Spleen (tissue), 7 donors: ENCODE results near the gene KDM2A.

Experiments used
- POLR2AphosphoS5 ChIP-seq, 3 donors: sonication (generic); formaldehyde crosslinking; IDR thresholded peaks; one replicate each; pipeline ENCODE4 v1.5.1; 2017; ENCODE audit warnings: antibody characterized with exemption in 3 of 3
- TF ChIP-seq, protein P1 (sequence below), 11 experiments: fragments of 200-600 bp in 7 of 11; fragments of 450-650 bp in 4 of 11; sonication (generic) in 4 of 11; IDR thresholded peaks in 8 of 11; conservative IDR thresholded peaks in 3 of 11; 1 replicate in 7 of 11; 2 replicates in 4 of 11; pipeline versions ENCODE4 v1.4.0 to v1.8.0; 2016 to 2021; ENCODE audit warnings: antibody characterized with exemption in 11 of 11, inconsistent platforms in 4 of 11, mild to moderate bottlenecking in 1 of 11
- donor health status: DM: no; HTN: no; CAD: no; lungs with moderate emphysema.
- donor health status: DM: no; HTN: no; CAD: no.
- donor health status: DM: no; HTN: no; CAD: no.

DNA sequence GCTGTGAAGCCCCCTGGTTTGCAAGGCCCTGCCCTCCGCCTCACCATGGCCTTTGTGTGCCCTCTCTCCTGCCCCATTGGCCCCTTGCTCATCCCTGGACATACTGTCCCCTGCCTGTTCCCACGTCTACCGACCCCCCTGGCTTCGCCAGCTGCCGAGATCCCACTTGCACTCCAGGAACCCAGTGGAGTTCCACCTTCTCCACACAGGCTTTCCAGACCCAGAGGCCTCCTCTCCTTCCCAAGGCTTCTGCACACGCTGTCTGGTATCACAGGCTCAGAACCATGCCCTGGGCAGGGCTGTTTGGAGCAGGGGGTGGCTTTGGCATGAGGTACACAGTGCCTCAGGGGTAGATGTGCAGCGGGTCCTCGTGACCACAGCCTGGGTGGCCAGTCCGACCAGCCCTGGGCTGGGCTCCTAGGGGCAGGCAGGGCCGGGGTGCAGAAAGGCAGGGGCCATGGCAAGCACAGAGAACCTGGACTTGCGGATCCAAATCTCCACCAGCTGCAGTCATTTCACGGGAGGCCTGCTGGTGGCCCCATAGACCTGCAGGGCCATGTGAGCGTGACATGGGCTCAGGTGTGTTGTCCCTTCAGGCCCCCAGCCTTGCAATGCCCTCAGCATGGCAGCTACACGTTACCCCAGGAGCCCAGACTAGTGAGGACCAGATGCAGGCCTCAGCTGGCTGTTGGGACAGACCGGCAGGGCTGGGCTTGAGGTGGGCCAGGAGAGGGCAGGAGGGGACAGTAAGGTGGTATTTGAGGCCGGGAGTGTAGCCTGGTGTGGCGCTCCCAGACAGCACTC is 156.7 kb downstream of the KDM2A start:
- peak in 2 of 3 donors; percentile 10 to 65 for TF ChIP-seq POLR2AphosphoS5 (IDR thresholded peaks at IDR 0.05)
- TF ChIP-seq, protein P1, sequence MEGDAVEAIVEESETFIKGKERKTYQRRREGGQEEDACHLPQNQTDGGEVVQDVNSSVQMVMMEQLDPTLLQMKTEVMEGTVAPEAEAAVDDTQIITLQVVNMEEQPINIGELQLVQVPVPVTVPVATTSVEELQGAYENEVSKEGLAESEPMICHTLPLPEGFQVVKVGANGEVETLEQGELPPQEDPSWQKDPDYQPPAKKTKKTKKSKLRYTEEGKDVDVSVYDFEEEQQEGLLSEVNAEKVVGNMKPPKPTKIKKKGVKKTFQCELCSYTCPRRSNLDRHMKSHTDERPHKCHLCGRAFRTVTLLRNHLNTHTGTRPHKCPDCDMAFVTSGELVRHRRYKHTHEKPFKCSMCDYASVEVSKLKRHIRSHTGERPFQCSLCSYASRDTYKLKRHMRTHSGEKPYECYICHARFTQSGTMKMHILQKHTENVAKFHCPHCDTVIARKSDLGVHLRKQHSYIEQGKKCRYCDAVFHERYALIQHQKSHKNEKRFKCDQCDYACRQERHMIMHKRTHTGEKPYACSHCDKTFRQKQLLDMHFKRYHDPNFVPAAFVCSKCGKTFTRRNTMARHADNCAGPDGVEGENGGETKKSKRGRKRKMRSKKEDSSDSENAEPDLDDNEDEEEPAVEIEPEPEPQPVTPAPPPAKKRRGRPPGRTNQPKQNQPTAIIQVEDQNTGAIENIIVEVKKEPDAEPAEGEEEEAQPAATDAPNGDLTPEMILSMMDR (IDR thresholded peaks at IDR 0.05 in 8 of 11, conservative IDR thresholded peaks at IDR 0.05 in 3 of 11), result no peak
